ENCODE data around the gene TBC1D5. TPM values are rescaled to one million over a fixed set of nuclear protein-coding genes. Genes with fewer than 3 reads are reported as not detected.

TBC1D5 gene
- total RNA-seq, 4 donors from 2014 or later: 29.2 to 114 (median 53.4) TPM

- Histone ChIP-seq H3K27me3 (no peaks in the 10 kb centered on the region), H3K27ac (no peak overlapping the region), H3K4me3 (no peak overlapping the region), H3K36me3 (peaks cover 0 to 5% (median 0%) of the 10 kb centered on the region in 3 donors), H3K4me1 (no peaks in the 10 kb centered on the region), H3K9me3 (no peaks in the 10 kb centered on the region)
- TF ChIP-seq CTCF (IDR thresholded peaks at IDR 0.05) (no peak), POLR2A (IDR thresholded peaks at IDR 0.05) (no peak)
- DNase-seq: no peak
Measured at GRCh38 chr3:17478673-17479072, 263.8 kb downstream of the TBC1D5 start.

- no peaks in the 10 kb centered on the region for H3K27me3 ChIP-seq
- TF ChIP-seq POLR2A (IDR thresholded peaks at IDR 0.05): no peak
- TF ChIP-seq CTCF (IDR thresholded peaks at IDR 0.05): no peak
- no peak overlapping the region for H3K4me3 ChIP-seq
- H3K36me3 ChIP-seq: no peaks in the 10 kb centered on the region
- H3K27ac ChIP-seq: no peak overlapping the region
- no peak for DNase-seq
- no peaks in the 10 kb centered on the region for H3K9me3 ChIP-seq
- no peaks in the 10 kb centered on the region for H3K4me1 ChIP-seq
Measured at GRCh38 chr3:17473761-17474160, 268.7 kb downstream of the TBC1D5 start.

GRCh38 chr3:17469954-17470353 is 272.5 kb downstream of the TBC1D5 start:
- TF ChIP-seq POLR2A (IDR thresholded peaks at IDR 0.05) (no peak), CTCF (IDR thresholded peaks at IDR 0.05) (no peak)
- Histone ChIP-seq H3K4me3 (no peak overlapping the region), H3K9me3 (no peaks in the 10 kb centered on the region), H3K36me3 (no peaks in the 10 kb centered on the region), H3K27ac (no peak overlapping the region), H3K4me1 (no peaks in the 10 kb centered on the region), H3K27me3 (no peaks in the 10 kb centered on the region)
- DNase-seq: no peak

GRCh38 chr3:17469520-17469919 is 272.9 kb downstream of the TBC1D5 start:
- Histone ChIP-seq H3K9me3 (no peaks in the 10 kb centered on the region), H3K4me1 (no peaks in the 10 kb centered on the region), H3K36me3 (no peaks in the 10 kb centered on the region), H3K27ac (no peak overlapping the region), H3K4me3 (no peak overlapping the region), H3K27me3 (no peaks in the 10 kb centered on the region)
- DNase-seq: no peak
- TF ChIP-seq CTCF (IDR thresholded peaks at IDR 0.05) (no peak), POLR2A (IDR thresholded peaks at IDR 0.05) (no peak)

- Histone ChIP-seq H3K4me3 (no peak overlapping the region), H3K27ac (no peak overlapping the region), H3K9me3 (no peaks in the 10 kb centered on the region), H3K27me3 (no peaks in the 10 kb centered on the region), H3K36me3 (no peaks in the 10 kb centered on the region), H3K4me1 (no peaks in the 10 kb centered on the region)
- DNase-seq: no peak
- TF ChIP-seq CTCF (IDR thresholded peaks at IDR 0.05) (no peak), POLR2A (IDR thresholded peaks at IDR 0.05) (no peak)
Measured at GRCh38 chr3:17466028-17466427, 276.4 kb downstream of the TBC1D5 start.

- TF ChIP-seq CTCF (IDR thresholded peaks at IDR 0.05) (no peak), POLR2A (IDR thresholded peaks at IDR 0.05) (no peak)
- Histone ChIP-seq H3K9me3 (no peaks in the 10 kb centered on the region), H3K27ac (no peak overlapping the region), H3K4me1 (no peaks in the 10 kb centered on the region), H3K27me3 (no peaks in the 10 kb centered on the region), H3K4me3 (no peak overlapping the region), H3K36me3 (no peaks in the 10 kb centered on the region)
- no peak for DNase-seq
Measured at GRCh38 chr3:17459470-17459993, 282.9 kb downstream of the TBC1D5 start.
